Measurements from ENCODE around the gene HTR3A.
"Not testable (repeated sequence)": the region's sequence is repeated elsewhere in the genome, so short reads cannot be mapped to it uniquely, and the experiment has no call there.

HTR3A gene

GRCh38 chr11:113974741-113975470 is at the start of gene HTR3A:
Gene HTR3A, plus strand, starts transcription at chr11:113975108. Its CDS starts 218 bp downstream, at chr11:113975326.
- peak; percentile 16 for DNase-seq

GRCh38 chr11:113926273-113927197 is 48.4 kb upstream of the HTR3A start:
- no peak for DNase-seq

GRCh38 chr11:113928311-113928710 is 46.6 kb upstream of the HTR3A start:
- DNase-seq: no peak

- DNase-seq: no peak
Measured at GRCh38 chr11:113932788-113933187, 42.1 kb upstream of the HTR3A start.

GRCh38 chr11:113934193-113934592 is 40.7 kb upstream of the HTR3A start:
- not testable (repeated sequence) for DNase-seq

- no peak for DNase-seq
Measured at GRCh38 chr11:113934761-113935160, 40.1 kb upstream of the HTR3A start.

GRCh38 chr11:113935858-113936257 is 39.0 kb upstream of the HTR3A start:
- DNase-seq: no peak

- DNase-seq: no peak
Measured at GRCh38 chr11:113937918-113938317, 37.0 kb upstream of the HTR3A start.

- no peak for DNase-seq
Measured at GRCh38 chr11:113942256-113942655, 32.7 kb upstream of the HTR3A start.

- DNase-seq: not testable (repeated sequence)
Measured at GRCh38 chr11:113946162-113946561, 28.7 kb upstream of the HTR3A start.

GRCh38 chr11:113947994-113948393 is 26.9 kb upstream of the HTR3A start:
- no peak for DNase-seq

GRCh38 chr11:113949891-113950290 is 25.0 kb upstream of the HTR3A start:
- DNase-seq: no peak

GRCh38 chr11:113951537-113951936 is 23.4 kb upstream of the HTR3A start:
- DNase-seq: no peak

GRCh38 chr11:113952070-113952469 is 22.8 kb upstream of the HTR3A start:
- no peak for DNase-seq

- DNase-seq: no peak
Measured at GRCh38 chr11:113952588-113952987, 22.3 kb upstream of the HTR3A start.

- DNase-seq: no peak
Measured at GRCh38 chr11:113954235-113954634, 20.7 kb upstream of the HTR3A start.

GRCh38 chr11:113956986-113957385 is 17.9 kb upstream of the HTR3A start:
- no peak for DNase-seq

GRCh38 chr11:113960702-113961330 is 14.1 kb upstream of the HTR3A start:
- no peak for DNase-seq

GRCh38 chr11:113967361-113967760 is 7.5 kb upstream of the HTR3A start:
- no peak for DNase-seq

GRCh38 chr11:113971506-113972195 is 3.3 kb upstream of the HTR3A start:
- no peak for DNase-seq

- no peak for DNase-seq
Measured at GRCh38 chr11:113977071-113977490, 2.2 kb downstream of the HTR3A start.

- DNase-seq: no peak
Measured at GRCh38 chr11:113977701-113978100, 2.8 kb downstream of the HTR3A start.

GRCh38 chr11:113979431-113979830 is 4.5 kb downstream of the HTR3A start:
- DNase-seq: no peak
